Endodermal cell (in vitro differentiated cells): ENCODE results near the gene TMEM213. TPM values are rescaled to one million over a fixed set of nuclear protein-coding genes. Genes with fewer than 3 reads are reported as not detected.

Experiments
- DNase-seq: peaks from one replicate; pipeline ENCODE4 v3.0.0-alpha.2; 2017
- H3K27ac ChIP-seq: 2 replicates; pipeline ENCODE4 v1.5.1; 2013; ENCODE audit warnings: mild to moderate bottlenecking, low read depth, low read length, moderate library complexity
- H3K27me3 ChIP-seq: 2 replicates; pipeline ENCODE4 v1.6.1; 2013; ENCODE audit warnings: mild to moderate bottlenecking, low read length, moderate library complexity; ENCODE audit not compliant: insufficient read depth, control insufficient read depth, poor library complexity, severe bottlenecking
- H3K36me3 ChIP-seq: 2 replicates; pipeline ENCODE4 v1.7.0; 2013; ENCODE audit warnings: mild to moderate bottlenecking, low read length, moderate library complexity; ENCODE audit not compliant: control insufficient read depth, insufficient read depth
- H3K4me1 ChIP-seq: one replicate; pipeline ENCODE4 v1.7.0; 2013; ENCODE audit warnings: low read length; ENCODE audit not compliant: control insufficient read depth, insufficient read depth
- H3K4me3 ChIP-seq: 2 replicates; pipeline ENCODE4 v1.5.1; 2013; ENCODE audit warnings: mild to moderate bottlenecking, low read length, moderate library complexity
- H3K9ac ChIP-seq: 2 replicates; pipeline ENCODE4 v1.6.1; 2013; ENCODE audit warnings: mild to moderate bottlenecking, low read length, moderate library complexity; ENCODE audit not compliant: poor library complexity, severe bottlenecking; ENCODE audit errors: extremely low read depth
- H3K9me3 ChIP-seq: 2 replicates; pipeline ENCODE4 v1.6.1; 2013; ENCODE audit warnings: mild to moderate bottlenecking, low read length, moderate library complexity; ENCODE audit not compliant: control insufficient read depth
- H3K27ac Mint-ChIP-seq: 2 replicates; pipeline ENCODE4 v1.8.0; 2020; ENCODE audit warnings: mixed read lengths
- H3K27me3 Mint-ChIP-seq: 2 replicates; pipeline ENCODE4 v1.8.0; 2021; ENCODE audit warnings: mild to moderate bottlenecking, mixed read lengths; ENCODE audit not compliant: insufficient read depth
- H3K36me3 Mint-ChIP-seq: 2 replicates; pipeline ENCODE4 v1.8.0; 2020; ENCODE audit warnings: low read depth, mixed read lengths
- H3K4me1 Mint-ChIP-seq: 2 replicates; pipeline ENCODE4 v1.8.0; 2020; ENCODE audit warnings: mixed read lengths
- H3K4me3 Mint-ChIP-seq: 2 replicates; pipeline ENCODE4 v1.8.0; 2020; ENCODE audit warnings: mild to moderate bottlenecking, moderate library complexity, mixed read lengths
- H3K9me3 Mint-ChIP-seq: 2 replicates; pipeline ENCODE4 v1.8.0; 2020; ENCODE audit warnings: mild to moderate bottlenecking, mixed read lengths
- CTCF ChIP-seq: fragments of 200-600 bp; sonication (generic); conservative IDR thresholded peaks from 2 replicates; pipeline ENCODE4 v1.5.0; 2021; ENCODE audit warnings: antibody characterized with exemption, mild to moderate bottlenecking
- WGBS, 2 experiments: methylation state at CpG; one replicate each; pipeline versions ENCODE4 v1.1.5 to v1.1.7; 2013; ENCODE audit warnings: missing lambda C conversion rate in 2 of 2, mixed read lengths in 1 of 2; ENCODE audit not compliant: insufficient coverage in 1 of 2, insufficient read length in 1 of 2; 5-methylcytosine and 5-hydroxymethylcytosine counted together
- total RNA-seq, 2 donors: library from RNA; stranded (reverse); fragmentation: NEBNext Ultra II Directional in 1 of 2; extraction: Animal tissue kit (Norgen Biotek cat#: 25700) in 1 of 2; gene quantifications; 2 replicates in 1 of 2; 3 replicates in 1 of 2; pipeline ENCODE4 v1.2.1, GENCODE V29; 2021

TMEM213 gene
- total RNA-seq, 2 donors from 2014 or later = not detected

- H3K27ac Mint-ChIP-seq = no peak overlapping the region
- no peak for TF ChIP-seq CTCF
- WGBS, 2 experiments = 86 to 89% methylated on average over 1 to 2 of the region's 2 CpGs
These were observed 16.2 kb downstream of the TMEM213 start for GRCh38 chr7:138813945-138814344.

GRCh38 chr7:138814816-138815332, 17.1 kb downstream of the TMEM213 start:
- no peaks in the 10 kb centered on the region for H3K27me3 Mint-ChIP-seq
- H3K27ac Mint-ChIP-seq = no peak overlapping the region
- no peak overlapping the region for H3K27ac ChIP-seq
- no peaks in the 10 kb centered on the region for H3K4me1 ChIP-seq
- no peaks in the 10 kb centered on the region for H3K36me3 ChIP-seq
- H3K36me3 Mint-ChIP-seq = no peaks in the 10 kb centered on the region
- H3K4me3 ChIP-seq = no peak overlapping the region
- WGBS, 2 experiments = no CpG with 5 or more reads among the region's 1 CpG
- H3K9me3 ChIP-seq = no peaks in the 10 kb centered on the region
- H3K9me3 Mint-ChIP-seq = no peaks in the 10 kb centered on the region
- no peak overlapping the region for H3K4me3 Mint-ChIP-seq
- TF ChIP-seq CTCF = no peak
- H3K9ac ChIP-seq = no peak overlapping the region
- no peaks in the 10 kb centered on the region for H3K27me3 ChIP-seq
- DNase-seq = no peak
- H3K4me1 Mint-ChIP-seq = no peaks in the 10 kb centered on the region

More at GRCh38 chr7:138813945-138814344, 16.2 kb downstream of the TMEM213 start:
- H3K4me1 Mint-ChIP-seq = no peaks in the 10 kb centered on the region
- H3K9ac ChIP-seq = no peak overlapping the region
- no peaks in the 10 kb centered on the region for H3K36me3 Mint-ChIP-seq
- DNase-seq = no peak
- H3K4me3 ChIP-seq = no peak overlapping the region
- H3K27me3 ChIP-seq = no peaks in the 10 kb centered on the region
- H3K27ac ChIP-seq = no peak overlapping the region
- H3K9me3 ChIP-seq = no peaks in the 10 kb centered on the region
- H3K9me3 Mint-ChIP-seq = no peaks in the 10 kb centered on the region
- no peaks in the 10 kb centered on the region for H3K4me1 ChIP-seq
- no peak overlapping the region for H3K4me3 Mint-ChIP-seq
- no peaks in the 10 kb centered on the region for H3K36me3 ChIP-seq
- no peaks in the 10 kb centered on the region for H3K27me3 Mint-ChIP-seq

GRCh38 chr7:138816650-138817049, 18.9 kb downstream of the TMEM213 start:
- Mint-ChIP-seq H3K4me1 (no peaks in the 10 kb centered on the region), H3K36me3 (no peaks in the 10 kb centered on the region), H3K27me3 (no peaks in the 10 kb centered on the region), H3K27ac (no peak overlapping the region), H3K4me3 (no peak overlapping the region), H3K9me3 (no peaks in the 10 kb centered on the region)
- Histone ChIP-seq H3K27me3 (no peaks in the 10 kb centered on the region), H3K36me3 (no peaks in the 10 kb centered on the region), H3K27ac (no peak overlapping the region), H3K9ac (no peak overlapping the region), H3K4me3 (no peak overlapping the region), H3K4me1 (no peaks in the 10 kb centered on the region), H3K9me3 (no peaks in the 10 kb centered on the region)
- 88 to 100% methylated on average over 1 of the region's 1 CpG for WGBS, 2 experiments
- TF ChIP-seq CTCF = no peak
- no peak for DNase-seq
